Activated CD8-positive, alpha-beta memory T cell treated with anti-CD3 and anti-CD28 coated beads for 1 hour (primary cell): Measurements from ENCODE around the gene REEP6.
"Not testable (repeated sequence)": the region's sequence is repeated elsewhere in the genome, so short reads cannot be mapped to it uniquely, and the experiment has no call there.

ENCODE experiments used
- DNase-seq, 2 donors: peaks; one replicate each; pipeline ENCODE4 v3.0.0-alpha.2; 2020; ENCODE audit warnings: low read depth in 1 of 2; ENCODE audit errors: extremely low read depth in 1 of 2

REEP6 gene

GRCh38 chr19:1471515-1472160, 19.3 kb upstream of the REEP6 start:
- no peak for DNase-seq

GRCh38 chr19:1472231-1473084, 18.5 kb upstream of the REEP6 start:
- no peak for DNase-seq

GRCh38 chr19:1473085-1473851, 17.7 kb upstream of the REEP6 start:
- DNase-seq, result no peak

GRCh38 chr19:1474011-1474764, 16.8 kb upstream of the REEP6 start:
- no peak for DNase-seq

GRCh38 chr19:1474765-1475351, 16.1 kb upstream of the REEP6 start:
- DNase-seq, result no peak

GRCh38 chr19:1475751-1476437, 15.1 kb upstream of the REEP6 start:
- no peak for DNase-seq

- not testable (repeated sequence) for DNase-seq
Measured at GRCh38 chr19:1477056-1477455, 13.9 kb upstream of the REEP6 start.

- peak; percentile 75 to 89 for DNase-seq
Measured at GRCh38 chr19:1478934-1479707, 11.9 kb upstream of the REEP6 start, which contains the start of gene C19orf25. Gene C19orf25 (minus strand): TSS chr19:1479215. CDS start chr19:1478903, 312 bp downstream.

GRCh38 chr19:1481224-1481892, 9.6 kb upstream of the REEP6 start:
- DNase-seq, result no peak

GRCh38 chr19:1481893-1482360, 9.1 kb upstream of the REEP6 start:
- no peak for DNase-seq

- DNase-seq, result no peak
Measured at GRCh38 chr19:1482361-1483130, 8.4 kb upstream of the REEP6 start.

- no peak for DNase-seq
Measured at GRCh38 chr19:1483131-1483978, 7.6 kb upstream of the REEP6 start.

GRCh38 chr19:1483979-1484428, 7.0 kb upstream of the REEP6 start:
- no peak for DNase-seq

- no peak for DNase-seq
Measured at GRCh38 chr19:1486720-1487575, 4.0 kb upstream of the REEP6 start.

GRCh38 chr19:1487576-1488281, 3.3 kb upstream of the REEP6 start:
- DNase-seq, result no peak
